GM12878 (cell line): ENCODE measurements around the gene C16orf78. TPM values are rescaled to one million over a fixed set of nuclear protein-coding genes. Genes with fewer than 3 reads are reported as not detected.

Experiments
- ATAC-seq: fragments of 200-7000 bp; cut with Tn5 transposase; 3 replicates; pipeline ENCODE4 v1.9.1; 2020; ENCODE audit warnings: mild to moderate bottlenecking, moderate library complexity
- BruUV-seq: library from RNA; stranded (reverse); fragments of 400-500 nt; replicated peaks from 2 replicates; lab custom pipeline; 2021; lab: Mats Ljungman, UMichigan
- CTCF ChIA-PET: fragments of 300-600 bp; sonication (Branson Sonifier 250); formaldehyde crosslinking; extraction: SDS; loops from one replicate; lab custom pipeline; 2021; ENCODE audit warnings: inconsistent platforms; lab: Yijun Ruan, JAX
- POLR2A ChIA-PET: fragments of 350-600 bp; formaldehyde crosslinking; extraction: SDS; loops from one replicate; lab custom pipeline; 2021; ENCODE audit warnings: inconsistent platforms; lab: Charles Lee
- RAD21 ChIA-PET: fragments of 300-600 bp; sonication (Branson Sonifier 250); formaldehyde crosslinking; loops from one replicate; lab custom pipeline; 2023; ENCODE audit warnings: antibody characterized with exemption; ENCODE audit not compliant: unreplicated experiment; lab: Charles Lee
- SMC1A ChIA-PET: fragments of 300-600 bp; sonication (Branson Sonifier 250); formaldehyde crosslinking; loops from one replicate; lab custom pipeline; 2023; ENCODE audit not compliant: unreplicated experiment, uncharacterized antibody; lab: Charles Lee
- DNase-seq: peaks from one replicate; pipeline ENCODE4 v3.0.0-alpha.2; 2011; ENCODE audit warnings: low read depth, low spot score
- FAIRE-seq: peaks from 3 replicates; lab custom pipeline; 2011; peaks lifted over from hg19 to GRCh38; lab: Jason Lieb, UNC
- H2AFZ ChIP-seq: 2 replicates; pipeline ENCODE4 v1.6.0; 2011; ENCODE audit warnings: low read depth, low read length, control low read depth; ENCODE audit not compliant: control insufficient read depth
- H3K27ac ChIP-seq: 2 replicates; pipeline ENCODE4 v1.5.1; 2011; ENCODE audit warnings: control low read depth; ENCODE audit not compliant: control insufficient read depth, insufficient read depth
- H3K27me3 ChIP-seq, 2 experiments: replicated peaks in 1 of 2; 2 replicates each; pipeline versions ENCODE4 v1.6.0 to v1.6.1; 2011; ENCODE audit warnings: low read length in 1 of 2; ENCODE audit not compliant: control insufficient read depth in 2 of 2, insufficient read depth in 2 of 2
- H3K36me3 ChIP-seq, 2 experiments: 2 replicates each; pipeline ENCODE4 v1.5.1; 2011; ENCODE audit warnings: low read length in 1 of 2; ENCODE audit not compliant: control insufficient read depth in 2 of 2, insufficient read depth in 2 of 2
- H3K4me1 ChIP-seq: 2 replicates; pipeline ENCODE4 v1.6.1; 2011; ENCODE audit warnings: mild to moderate bottlenecking, low read length, moderate library complexity, mixed read lengths; ENCODE audit not compliant: control insufficient read depth, insufficient read depth
- H3K4me2 ChIP-seq: 2 replicates; pipeline ENCODE4 v1.6.0; 2011; ENCODE audit warnings: control low read depth; ENCODE audit not compliant: control insufficient read depth, insufficient read depth
- H3K4me3 ChIP-seq: fragments of 200-600 bp; sonication (generic); 2 replicates; pipeline ENCODE4 v1.5.1; 2016
- H3K79me2 ChIP-seq: 2 replicates; pipeline ENCODE4 v1.6.0; 2011; ENCODE audit warnings: low read length; ENCODE audit not compliant: control insufficient read depth, insufficient read depth
- H3K9ac ChIP-seq: 2 replicates; pipeline ENCODE4 v1.8.0; 2011; ENCODE audit warnings: low read length, control low read depth, mixed read lengths; ENCODE audit not compliant: control insufficient read depth, insufficient read depth
- H3K9me3 ChIP-seq: replicated peaks from 3 replicates; pipeline ENCODE4 v1.5.1; 2011; ENCODE audit warnings: mild to moderate bottlenecking, low read length; ENCODE audit not compliant: control insufficient read depth, insufficient read depth
- H4K20me1 ChIP-seq: 2 replicates; pipeline ENCODE4 v1.6.0; 2011; ENCODE audit not compliant: control insufficient read depth, insufficient read depth
- BMI1 ChIP-seq: fragments of 450-650 bp; IDR thresholded peaks from 2 replicates; pipeline ENCODE4 v1.6.1; 2016; ENCODE audit warnings: mild to moderate bottlenecking, moderate library complexity, borderline replicate concordance
- CREM ChIP-seq: IDR thresholded peaks from 2 replicates; pipeline ENCODE4 v1.6.1; 2014; ENCODE audit warnings: antibody characterized with exemption, low read depth
- CTCF ChIP-seq, 3 experiments: IDR thresholded peaks in 2 of 3; conservative IDR thresholded peaks in 1 of 3; 2 replicates each; pipeline ENCODE4 v1.5.1; 2011; ENCODE audit warnings: low read depth in 3 of 3, low read length in 3 of 3, mild to moderate bottlenecking in 3 of 3, control low read depth in 2 of 3, moderate library complexity in 2 of 3, inconsistent platforms in 1 of 3, mixed read lengths in 1 of 3; ENCODE audit not compliant: control insufficient read depth in 2 of 3, insufficient read depth in 1 of 3; ENCODE audit errors: extremely low read depth in 1 of 3
- EED ChIP-seq: sonication (generic); IDR thresholded peaks from 2 replicates; pipeline ENCODE4 v1.6.1; 2016; ENCODE audit warnings: antibody characterized with exemption, low read depth
- EGR1 ChIP-seq, 2 experiments: IDR thresholded peaks; 1 replicate in 1 of 2; 2 replicates in 1 of 2; pipeline ENCODE4 v1.6.1; 2011 to 2012; ENCODE audit warnings: low read depth in 2 of 2, low read length in 2 of 2, borderline replicate concordance in 1 of 2, mild to moderate bottlenecking in 1 of 2, moderate library complexity in 1 of 2
- MEF2A ChIP-seq: IDR thresholded peaks from 2 replicates; pipeline ENCODE4 v1.6.1; 2011; ENCODE audit warnings: low read depth, mild to moderate bottlenecking, low read length, moderate library complexity; ENCODE audit not compliant: insufficient read depth
- MEF2B ChIP-seq: fragments of 450-650 bp; IDR thresholded peaks from 2 replicates; pipeline ENCODE4 v1.6.1; 2018; ENCODE audit warnings: mild to moderate bottlenecking, moderate library complexity; ENCODE audit not compliant: partially characterized antibody, poor library complexity, severe bottlenecking
- PBX3 ChIP-seq: IDR thresholded peaks from 2 replicates; pipeline ENCODE4 v1.6.1; 2011; ENCODE audit warnings: mild to moderate bottlenecking, low read depth, low read length, moderate library complexity; ENCODE audit not compliant: insufficient replicate concordance
- POLR2A ChIP-seq: IDR thresholded peaks from 2 replicates; pipeline ENCODE4 v1.6.1; 2011; ENCODE audit warnings: low read depth, mild to moderate bottlenecking, low read length
- RAD21 ChIP-seq: IDR thresholded peaks from 2 replicates; pipeline ENCODE4 v1.6.1; 2011; ENCODE audit warnings: mild to moderate bottlenecking, low read depth, low read length, moderate library complexity; ENCODE audit not compliant: insufficient read depth
- SMC3 ChIP-seq: IDR thresholded peaks from 2 replicates; pipeline ENCODE4 v1.6.1; 2011; ENCODE audit warnings: low read length, improper control_type of control experiment, borderline replicate concordance
- SP1 ChIP-seq: IDR thresholded peaks from one replicate; pipeline ENCODE4 v1.6.1; 2011; ENCODE audit warnings: low read depth, low read length
- TCF12 ChIP-seq: IDR thresholded peaks from 2 replicates; pipeline ENCODE4 v1.6.1; 2011; ENCODE audit warnings: low read depth, mild to moderate bottlenecking, low read length
- TCF3 ChIP-seq: IDR thresholded peaks from 2 replicates; pipeline ENCODE4 v1.6.1; 2012; ENCODE audit warnings: low read depth, mild to moderate bottlenecking, low read length, borderline replicate concordance; ENCODE audit not compliant: insufficient read depth
- ZNF592 ChIP-seq: fragments of 450-650 bp; IDR thresholded peaks from 2 replicates; pipeline ENCODE4 v1.6.1; 2017; ENCODE audit warnings: mild to moderate bottlenecking, moderate library complexity
- WGBS: methylation state at CpG from one replicate; pipeline ENCODE4 v1.1.6; 2016; ENCODE audit warnings: low lambda C conversion rate; ENCODE audit not compliant: insufficient replicate concordance, insufficient coverage; ENCODE audit errors: missing lambda C conversion rate; 5-methylcytosine and 5-hydroxymethylcytosine counted together
- in situ Hi-C: fragments of 300-500 bp; cut with MboI; formaldehyde crosslinking; loops from 9 replicates; pipeline ENCODE4 v1.14.3; 2018; ENCODE audit warnings: mixed read lengths
- intact Hi-C: fragments of 100-400 bp; cut with micrococcal nuclease; formaldehyde crosslinking; loops from one replicate; pipeline ENCODE4 v1.14.2; 2022; ENCODE audit not compliant: unreplicated experiment
- polyA plus RNA-seq, 11 experiments: library from polyadenylated mRNA; depleted of rRNA in 4 of 11; unstranded in 6 of 11; stranded (reverse) in 5 of 11; fragments of >200 nt; fragmentation: Nextera tagmentation in 4 of 11; fragmentation: Illumina TruSeq in 1 of 11; extraction: Ambion mirVana in 4 of 11; extraction: Trizol in 1 of 11; gene quantifications; 1 replicate in 1 of 11; 2 replicates in 10 of 11; pipeline versions ENCODE4 v1.2.1 to v1.2.3, GENCODE V29; 2011 to 2016; ENCODE audit warnings: inconsistent platforms in 2 of 11, missing spikeins in 2 of 11, low read depth in 1 of 11
- total RNA-seq, 4 experiments: library from RNA; depleted of rRNA in 3 of 4; stranded (reverse); fragments of >200 nt in 3 of 4; fragmentation: Illumina TruSeq in 1 of 4; extraction: Trizol in 1 of 4; gene quantifications; 2 replicates each; pipeline versions ENCODE4 v1.2.1 to v1.2.3, GENCODE V29; 2013 to 2021

C16orf78 gene
- total and polyA plus RNA-seq, 10 of the 15 experiments (the other 5 are each of a cell fraction or from before 2014, with no cell fraction given): not detected

GRCh38 chr16:49441366-49441780 lies 67.8 kb downstream of the C16orf78 start:
- CTCF ChIA-PET: no interaction called here
- Histone ChIP-seq H3K79me2 (no peaks in the 10 kb centered on the region), H3K4me1 (peaks cover 20% of the 10 kb centered on the region), H2AFZ (peak overlapping the region; percentile 78), H3K4me3 (peak overlapping the region; percentile 56; the same call in 1 of the 2 replicates), H3K4me2 (peak overlapping the region; percentile 86), H3K36me3 (no peaks in the 10 kb centered on the region), H3K9me3 (no peaks in the 10 kb centered on the region), H3K9ac (peak overlapping the region; percentile 15; the same call in 1 of the 2 replicates), H4K20me1 (no peaks in the 10 kb centered on the region), H3K27me3 (no peaks in the 10 kb centered on the region; a peak in 1 of 4 replicates), H3K27ac (peak overlapping the region; percentile 70)
- RAD21 ChIA-PET: no interaction called here
- DNase-seq (peak; percentile 71), ATAC-seq (peak; percentile 93), FAIRE-seq (peak; percentile 68)
- no TSS peak for BruUV-seq
- POLR2A ChIA-PET: no interaction called here
- peak; percentile 58; the same call in 1 of the 2 replicates for TF ChIP-seq TCF3
- peak; percentile 50; the same call in 1 of the 2 replicates for TF ChIP-seq EED
- no peak for TF ChIP-seq BMI1
- peak; percentile 78 for TF ChIP-seq POLR2A
- TF ChIP-seq ZNF592: no peak
- TF ChIP-seq SP1: peak; percentile 19
- TF ChIP-seq SMC3: peak; percentile 28; the same call in 1 of the 2 replicates
- peak; percentile 78 for TF ChIP-seq MEF2A
- peak; percentile 38 for TF ChIP-seq MEF2B
- TF ChIP-seq CTCF (IDR thresholded peaks at IDR 0.05 in 2 of 3, conservative IDR thresholded peaks at IDR 0.05 in 1 of 3; ENCODE audit: control insufficient read depth in 2 of 3, extremely low read depth in 1 of 3, insufficient read depth in 1 of 3, low read depth in 3 of 3, low read length in 3 of 3): peak; percentile 31 to 57 (median 38); a peak in 5 of 6 replicates
- TF ChIP-seq PBX3: no peak
- TF ChIP-seq CREM: peak; percentile 52; the same call in 1 of the 2 replicates
- TF ChIP-seq EGR1 (IDR thresholded peaks at IDR 0.05; ENCODE audit: borderline replicate concordance in 1 of 2, low read depth in 2 of 2, low read length in 2 of 2): peak in 1 of 2 experiments; percentile 69; a peak in 2 of 3 replicates
- TF ChIP-seq RAD21: peak; percentile 50
- TF ChIP-seq TCF12: peak; percentile 48; the same call in 1 of the 2 replicates
- in situ Hi-C loops: no loop called here
- SMC1A ChIA-PET: no interaction called here
- intact Hi-C loops: loop anchor here (1.0 kb wide), 1 partner anchor 152 kb away; no protein-coding TSS in a partner anchor
- WGBS: under 1% methylated on average over 18 of the region's 18 CpGs
